AG04450 (cell line): ENCODE measurements around the gene GNA12. TPM values are rescaled to one million over a fixed set of nuclear protein-coding genes. Genes with fewer than 3 reads are reported as not detected.

Source experiments
- CTCF ChIA-PET: fragments of 300-600, 350-600 bp; formaldehyde crosslinking; extraction: SDS; loops from one replicate; lab custom pipeline; 2022; ENCODE audit warnings: antibody characterized with exemption, inconsistent platforms; lab: Charles Lee
- POLR2A ChIA-PET: fragments of 350-600 bp; formaldehyde crosslinking; extraction: SDS; loops from one replicate; lab custom pipeline; 2021; ENCODE audit warnings: antibody characterized with exemption, inconsistent platforms; lab: Yijun Ruan, JAX
- DNase-seq: peaks from one replicate; pipeline ENCODE4 v3.0.0-alpha.2; 2011; ENCODE audit warnings: low read depth, low spot score
- H3K27ac ChIP-seq: one replicate; pipeline ENCODE4 v1.5.1; 2012; ENCODE audit warnings: low read depth, low read length, control low read depth
- H3K27me3 ChIP-seq: one replicate; pipeline ENCODE4 v1.6.0; 2012; ENCODE audit warnings: low read length; ENCODE audit not compliant: control insufficient read depth, insufficient read depth
- H3K4me3 ChIP-seq: 2 replicates; pipeline ENCODE4 v1.5.1; 2011; ENCODE audit warnings: mild to moderate bottlenecking, low read depth, low read length, control low read depth
- H3K9me3 ChIP-seq: 2 replicates; pipeline ENCODE4 v1.5.1; 2012; ENCODE audit warnings: low read length; ENCODE audit not compliant: control insufficient read depth, insufficient read depth
- polyA plus RNA-seq: library from polyadenylated mRNA; depleted of rRNA; stranded (reverse); fragments of >200 nt; gene quantifications from 2 replicates; pipeline ENCODE4 v1.2.3, GENCODE V29; 2011
- TF ChIP-seq, protein P1 (sequence below): IDR thresholded peaks from 2 replicates; pipeline ENCODE4 v1.5.1; 2011; ENCODE audit warnings: low read depth, low read length, control low read depth, inconsistent platforms

Gene GNA12
- polyA plus RNA-seq, 1 experiment: 97.4 TPM

- ChIA-PET CTCF (interaction anchor here (0.8 to 1.4 kb wide), 2 partner anchors 14 to 87 kb away, joined by 3 to 4 read pairs; no protein-coding TSS in a partner anchor), POLR2A (no interaction called here)
- no peak for DNase-seq
- H3K9me3 ChIP-seq: no peaks in the 10 kb centered on the region
- TF ChIP-seq, protein P1, sequence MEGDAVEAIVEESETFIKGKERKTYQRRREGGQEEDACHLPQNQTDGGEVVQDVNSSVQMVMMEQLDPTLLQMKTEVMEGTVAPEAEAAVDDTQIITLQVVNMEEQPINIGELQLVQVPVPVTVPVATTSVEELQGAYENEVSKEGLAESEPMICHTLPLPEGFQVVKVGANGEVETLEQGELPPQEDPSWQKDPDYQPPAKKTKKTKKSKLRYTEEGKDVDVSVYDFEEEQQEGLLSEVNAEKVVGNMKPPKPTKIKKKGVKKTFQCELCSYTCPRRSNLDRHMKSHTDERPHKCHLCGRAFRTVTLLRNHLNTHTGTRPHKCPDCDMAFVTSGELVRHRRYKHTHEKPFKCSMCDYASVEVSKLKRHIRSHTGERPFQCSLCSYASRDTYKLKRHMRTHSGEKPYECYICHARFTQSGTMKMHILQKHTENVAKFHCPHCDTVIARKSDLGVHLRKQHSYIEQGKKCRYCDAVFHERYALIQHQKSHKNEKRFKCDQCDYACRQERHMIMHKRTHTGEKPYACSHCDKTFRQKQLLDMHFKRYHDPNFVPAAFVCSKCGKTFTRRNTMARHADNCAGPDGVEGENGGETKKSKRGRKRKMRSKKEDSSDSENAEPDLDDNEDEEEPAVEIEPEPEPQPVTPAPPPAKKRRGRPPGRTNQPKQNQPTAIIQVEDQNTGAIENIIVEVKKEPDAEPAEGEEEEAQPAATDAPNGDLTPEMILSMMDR: no peak
- H3K27me3 ChIP-seq: no peaks in the 10 kb centered on the region
- H3K4me3 ChIP-seq: no peak overlapping the region
- H3K27ac ChIP-seq: no peak overlapping the region
Measured at GRCh38 chr7:2777898-2778535, 66.1 kb downstream of the GNA12 start.

- Histone ChIP-seq H3K27ac (no peak overlapping the region), H3K27me3 (no peaks in the 10 kb centered on the region), H3K9me3 (no peaks in the 10 kb centered on the region; the same call in 1 of the 2 replicates), H3K4me3 (no peak overlapping the region)
- TF ChIP-seq, protein P1: no peak
- CTCF ChIA-PET: interaction anchor here (0.5 kb wide), 1 partner anchor 1834 kb away, joined by 4 read pairs; no protein-coding TSS in a partner anchor
- no peak for DNase-seq
- POLR2A ChIA-PET: no interaction called here
Measured at GRCh38 chr7:2776401-2776800, 67.7 kb downstream of the GNA12 start.

DNA sequence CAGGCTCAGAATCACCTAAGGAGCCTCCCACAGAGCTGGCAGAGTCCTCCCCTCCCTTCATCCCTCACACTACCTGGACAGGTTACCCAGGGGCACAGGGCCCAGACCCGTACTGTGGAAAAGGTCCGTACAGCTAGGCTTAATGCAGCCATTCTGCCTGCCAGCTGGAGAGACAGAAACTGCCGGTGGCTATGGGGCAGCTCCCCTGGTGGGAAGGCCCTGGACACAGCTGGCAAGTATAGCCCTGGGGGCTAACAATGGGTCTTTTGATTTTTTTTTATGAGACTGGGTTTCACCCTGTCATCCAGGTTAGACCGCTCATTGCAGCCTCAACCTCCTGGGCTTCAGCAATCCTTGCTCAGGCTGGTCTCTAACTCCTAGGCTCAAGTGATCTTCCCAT is 68.3 kb downstream of the GNA12 start:
- no peak overlapping the region for H3K27ac ChIP-seq
- TF ChIP-seq, protein P1: no peak
- DNase-seq: no peak
- ChIA-PET POLR2A (no interaction called here), CTCF (no interaction called here)
- no peaks in the 10 kb centered on the region for H3K27me3 ChIP-seq
- H3K4me3 ChIP-seq: no peak overlapping the region
- no peaks in the 10 kb centered on the region; the same call in 1 of the 2 replicates for H3K9me3 ChIP-seq

DNA sequence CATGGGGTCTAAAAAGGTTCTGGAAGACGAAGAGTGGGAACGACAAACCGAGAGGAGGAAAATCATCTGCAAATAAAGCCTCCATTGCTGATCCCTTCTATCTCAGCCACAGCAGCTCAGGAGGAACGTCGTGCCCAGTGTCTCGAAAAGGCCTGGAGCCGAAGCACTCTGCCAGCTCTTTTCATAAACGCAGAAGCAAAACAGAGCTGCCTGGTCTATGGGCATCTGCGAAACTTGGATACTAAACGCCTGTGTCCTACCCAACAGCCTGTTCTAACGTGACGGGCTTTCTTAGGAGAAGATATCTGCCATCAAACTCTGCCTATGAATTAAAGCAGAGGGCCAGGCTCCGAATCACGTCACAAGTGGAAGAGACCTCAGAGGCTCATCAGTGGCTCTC is 68.7 kb downstream of the GNA12 start:
- ChIA-PET POLR2A (no interaction called here), CTCF (no interaction called here)

DNA sequence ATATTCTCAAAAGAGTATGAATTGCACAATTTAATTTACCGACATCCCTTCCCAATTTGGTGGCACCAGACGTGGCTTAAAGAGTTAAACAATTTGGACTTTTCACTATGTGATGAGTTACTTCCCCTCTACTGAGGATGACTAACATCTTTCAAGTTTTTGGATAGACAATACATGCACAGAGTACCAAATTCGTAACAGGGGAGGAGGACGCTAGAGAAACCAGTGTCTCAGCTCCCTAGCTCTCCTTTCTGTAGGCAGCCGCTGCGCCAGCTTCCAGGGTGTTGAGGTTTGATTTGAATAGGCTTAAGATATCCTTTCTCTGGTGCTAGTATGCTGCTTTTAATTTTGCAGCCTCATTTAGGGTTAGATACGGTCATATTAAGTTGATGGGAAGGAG is 69.2 kb downstream of the GNA12 start:
- H3K9me3 ChIP-seq: no peaks in the 10 kb centered on the region; the same call in 1 of the 2 replicates
- ChIA-PET POLR2A (no interaction called here), CTCF (no interaction called here)
- no peak for DNase-seq
- TF ChIP-seq, protein P1: no peak
- H3K4me3 ChIP-seq: no peak overlapping the region
- H3K27ac ChIP-seq: no peak overlapping the region
- no peaks in the 10 kb centered on the region for H3K27me3 ChIP-seq

More for the DNA sequence above, 68.7 kb downstream of the GNA12 start:
- Histone ChIP-seq H3K27ac (no peak overlapping the region), H3K9me3 (no peaks in the 10 kb centered on the region; the same call in 1 of the 2 replicates), H3K27me3 (no peaks in the 10 kb centered on the region), H3K4me3 (no peak overlapping the region)
- DNase-seq: no peak
- TF ChIP-seq, protein P1: no peak
